ENCODE measurements around the gene DUSP22. TPM values are rescaled to one million over a fixed set of nuclear protein-coding genes. Genes with fewer than 3 reads are reported as not detected.
"Not testable (repeated sequence)": the region's sequence is repeated elsewhere in the genome, so short reads cannot be mapped to it uniquely, and the experiment has no call there.

Gene DUSP22
- total RNA-seq, 2 experiments from 2014 or later, result 26.9 to 27.5 TPM

DNA sequence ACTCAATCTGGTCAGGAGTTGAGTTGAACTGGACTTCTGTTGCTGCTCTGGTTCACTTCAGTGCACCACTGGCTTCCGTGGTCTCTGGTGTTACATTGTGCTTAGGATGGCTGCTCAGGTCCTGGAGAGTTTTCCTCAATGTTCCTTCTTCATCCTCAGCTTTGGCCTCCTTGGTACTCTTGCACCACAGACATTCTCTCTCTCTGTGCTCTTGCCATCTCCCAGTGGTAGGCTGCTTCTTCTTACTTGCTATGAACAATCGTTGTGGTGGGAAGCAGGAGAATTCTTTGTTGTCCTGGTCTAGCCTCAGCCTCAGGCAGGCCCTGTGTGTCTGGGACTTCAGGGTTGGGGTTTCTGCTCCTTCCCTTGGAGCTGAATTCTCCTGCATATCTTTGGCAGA is 14.5 kb upstream of the DUSP22 start:
- ChIA-PET POLR2A (no interaction called here), CTCF (no interaction called here)

DNA sequence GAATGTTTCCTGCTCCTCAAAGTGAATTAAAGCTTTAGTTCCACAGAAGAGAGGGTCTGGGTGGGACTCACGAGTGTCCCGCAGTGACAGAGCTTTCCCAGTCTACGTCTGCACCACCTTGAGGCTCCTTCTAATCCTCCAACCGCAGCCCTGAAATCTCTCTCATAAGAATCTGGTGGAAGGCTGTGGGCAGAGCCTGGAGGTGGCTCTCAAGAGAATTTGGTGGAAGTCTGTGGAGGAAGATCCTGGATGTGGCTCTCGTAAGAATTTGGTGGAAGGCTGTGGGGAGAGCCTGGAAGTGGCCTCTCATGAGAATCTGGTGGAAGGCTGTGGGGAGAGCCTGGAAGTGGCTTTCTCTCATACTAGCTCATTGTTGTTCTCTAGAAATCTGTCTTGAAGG is 13.8 kb upstream of the DUSP22 start:
- ChIA-PET POLR2A (no interaction called here), CTCF (no interaction called here)

DNA sequence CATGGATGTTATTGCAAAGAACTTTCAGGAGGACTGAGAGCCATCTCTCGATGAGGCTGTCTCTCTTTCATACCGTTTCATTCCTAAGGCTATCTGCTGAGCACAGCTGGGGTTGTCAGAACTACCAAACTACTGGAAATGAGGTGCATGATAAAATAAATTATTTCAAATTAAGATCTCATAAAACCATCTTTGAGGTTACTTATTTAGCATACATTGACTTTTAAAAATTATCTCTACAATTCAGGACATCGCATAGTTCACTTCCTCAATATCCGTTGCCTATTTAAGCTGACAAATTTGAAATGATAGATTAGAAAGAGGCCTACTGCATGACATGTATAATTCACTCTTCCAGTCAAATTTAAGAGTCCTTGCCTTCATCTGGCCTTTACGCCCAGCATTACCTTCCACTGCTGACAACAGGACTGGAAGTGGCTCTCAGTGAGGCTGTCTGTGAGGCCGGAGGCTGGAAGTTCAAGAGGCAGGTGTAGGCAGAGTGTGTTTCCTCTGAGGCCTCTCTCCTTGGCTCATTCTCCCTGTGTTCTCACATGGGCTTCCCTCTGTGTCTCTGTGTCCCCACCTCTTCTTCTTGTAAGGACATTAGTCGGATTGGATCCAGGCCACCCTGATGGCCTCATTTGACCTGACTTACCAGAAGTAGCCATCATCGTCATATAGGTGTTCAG is 12.8 kb upstream of the DUSP22 start:
- POLR2A ChIA-PET, result no interaction called here
- CTCF ChIA-PET, result no interaction called here

DNA sequence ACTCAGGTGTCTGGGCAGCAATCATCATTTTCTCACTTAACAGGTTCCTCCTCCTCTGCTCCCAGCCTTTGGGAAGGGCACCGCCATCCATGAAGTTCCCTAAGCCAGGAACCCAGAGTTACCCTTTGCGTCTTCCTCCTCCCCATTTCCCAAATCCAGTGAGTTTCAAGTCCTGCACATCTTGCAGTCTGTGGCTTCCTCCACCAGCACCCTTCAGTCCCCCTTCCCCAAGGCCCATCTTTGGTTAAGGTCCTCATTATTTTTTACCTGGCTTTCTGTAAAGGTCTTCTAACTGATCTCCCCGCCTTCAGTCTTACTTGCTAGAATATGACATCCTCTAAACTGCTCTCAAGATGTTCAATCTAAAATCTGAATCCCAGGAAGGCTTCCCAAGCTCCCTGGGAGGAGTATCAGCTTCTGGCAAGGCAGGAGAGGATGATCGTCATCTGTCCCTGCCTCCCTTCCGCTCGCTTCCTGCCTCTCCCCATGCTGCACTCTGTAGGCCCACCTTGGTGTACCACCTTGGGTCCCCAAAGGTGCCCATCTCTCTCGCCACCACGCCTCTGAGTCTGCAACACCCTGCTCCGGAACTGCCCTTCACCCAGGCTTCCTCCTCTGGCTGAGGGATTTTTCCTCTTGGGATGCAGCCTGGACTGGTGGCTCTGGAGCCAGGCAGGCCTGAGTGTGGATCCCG is 11.4 kb upstream of the DUSP22 start:
- CTCF ChIA-PET, result no interaction called here
- POLR2A ChIA-PET, result no interaction called here

DNA sequence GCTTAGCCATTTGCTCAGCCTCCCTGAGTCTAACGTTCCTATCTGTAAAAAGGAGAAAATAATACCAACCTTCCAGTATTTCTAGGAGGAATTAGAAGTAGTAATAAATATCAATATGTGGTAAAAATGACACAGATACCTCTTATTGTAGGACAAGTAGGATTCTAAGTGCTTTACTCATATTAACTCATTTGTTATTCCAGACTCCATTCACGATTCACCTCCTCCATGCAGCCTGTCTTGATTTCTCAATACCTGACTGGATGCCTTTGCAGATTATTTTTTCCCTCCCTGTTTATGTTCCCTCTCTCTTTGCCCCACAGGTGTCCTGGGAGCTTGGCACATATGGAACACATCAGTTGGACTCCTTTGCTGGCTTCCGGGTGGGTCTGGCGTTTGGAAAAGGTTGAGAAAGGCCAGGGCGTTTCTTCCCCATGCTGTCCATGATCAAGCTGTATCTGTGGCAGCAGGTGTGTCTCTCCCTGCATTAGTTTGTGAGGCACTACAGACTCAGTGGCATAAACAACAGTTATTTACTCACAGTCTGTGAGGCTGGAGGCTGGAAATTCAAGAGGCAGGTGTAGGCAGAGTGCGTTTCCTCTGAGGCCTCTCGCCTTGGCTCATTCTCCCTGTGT is 10.7 kb upstream of the DUSP22 start:
- CTCF ChIA-PET, result no interaction called here
- POLR2A ChIA-PET, result no interaction called here

DNA sequence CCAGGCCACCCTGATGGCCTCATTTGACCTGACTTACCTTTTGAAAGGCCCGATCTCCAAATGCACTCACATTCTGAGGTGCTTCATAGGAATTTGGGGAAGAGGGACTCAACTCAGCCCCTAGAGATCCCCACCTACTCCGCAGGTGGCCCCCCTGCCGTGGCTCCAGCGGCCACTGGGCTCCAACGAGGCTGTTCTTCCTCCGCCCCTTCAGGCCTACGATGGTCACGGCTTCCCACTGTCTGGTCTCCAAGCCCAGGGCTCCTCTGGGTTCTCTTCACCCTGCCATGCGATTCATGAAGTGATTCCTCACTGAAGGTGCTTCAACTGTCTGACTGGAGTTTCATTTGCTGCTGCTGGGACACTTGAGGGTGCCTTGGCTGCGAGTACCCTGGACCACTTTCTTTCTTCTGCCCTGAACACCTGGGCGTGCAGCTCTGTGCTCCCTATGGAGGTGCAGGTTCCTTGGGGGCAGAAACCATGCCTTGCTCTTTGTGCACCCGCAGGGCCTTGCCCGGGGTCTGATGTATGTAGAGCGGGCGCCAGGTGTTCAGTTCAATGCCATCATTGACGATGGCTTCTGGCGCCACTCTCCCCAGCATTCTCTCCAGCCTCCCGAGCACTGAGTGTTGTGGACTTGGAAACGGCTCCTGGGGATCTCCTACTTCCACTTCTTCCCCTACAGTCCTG is 10.0 kb upstream of the DUSP22 start:
- CTCF ChIA-PET, result no interaction called here
- POLR2A ChIA-PET, result no interaction called here

DNA sequence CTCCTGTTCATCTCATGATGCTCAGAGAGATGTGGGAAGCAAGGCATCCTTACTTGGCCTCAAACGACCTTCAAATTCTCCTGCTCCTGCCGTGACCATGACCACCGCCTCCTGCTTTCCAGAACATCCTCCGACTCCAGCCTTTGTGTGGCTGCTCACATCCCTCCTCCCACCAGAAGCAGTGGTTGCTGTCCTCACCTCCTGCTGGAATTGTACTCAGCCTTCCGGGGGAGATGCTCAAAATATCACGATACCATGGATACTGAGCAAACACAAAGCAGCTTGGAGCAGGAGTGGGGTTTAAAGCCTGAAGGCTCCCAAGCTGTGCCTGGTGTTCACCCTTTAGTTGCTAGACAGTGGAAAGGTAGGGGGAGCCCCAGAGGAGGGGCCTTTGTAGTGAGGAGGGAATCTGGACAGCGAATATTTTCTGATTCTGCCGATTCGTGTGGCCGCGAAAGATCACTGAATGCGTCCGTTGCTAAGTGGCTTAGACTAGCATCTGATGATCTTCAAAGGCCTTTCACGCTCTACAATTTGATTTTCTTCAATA is 9.3 kb upstream of the DUSP22 start:
- ChIA-PET POLR2A (no interaction called here), CTCF (interaction anchor here (1.3 kb wide), 1 partner anchor 10 kb away, joined by 3 read pairs; no protein-coding TSS in a partner anchor)

DNA sequence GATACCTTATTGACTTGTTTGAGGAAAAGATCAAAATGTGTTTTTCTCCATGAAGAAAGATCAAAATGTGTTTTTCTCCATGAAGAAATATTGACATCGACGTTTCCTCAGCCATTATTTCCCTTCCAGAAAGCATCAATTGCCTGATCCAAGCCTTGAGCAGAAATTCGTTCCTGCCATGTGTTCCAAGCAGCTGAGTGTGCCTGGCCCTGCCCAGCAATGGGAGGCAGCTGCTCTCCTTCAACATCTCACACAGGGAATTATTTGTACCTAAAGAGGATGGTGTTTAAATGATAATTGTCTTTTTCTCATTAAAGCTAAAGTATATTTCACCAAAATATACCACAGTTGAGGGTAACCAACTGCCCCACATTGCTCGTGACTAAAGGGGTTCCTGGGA is 7.8 kb upstream of the DUSP22 start:
- CTCF ChIA-PET, result no interaction called here
- POLR2A ChIA-PET, result interaction anchor here (1.0 kb wide), 1 partner anchor 32 kb away, joined by 3 read pairs; no protein-coding TSS in a partner anchor

DNA sequence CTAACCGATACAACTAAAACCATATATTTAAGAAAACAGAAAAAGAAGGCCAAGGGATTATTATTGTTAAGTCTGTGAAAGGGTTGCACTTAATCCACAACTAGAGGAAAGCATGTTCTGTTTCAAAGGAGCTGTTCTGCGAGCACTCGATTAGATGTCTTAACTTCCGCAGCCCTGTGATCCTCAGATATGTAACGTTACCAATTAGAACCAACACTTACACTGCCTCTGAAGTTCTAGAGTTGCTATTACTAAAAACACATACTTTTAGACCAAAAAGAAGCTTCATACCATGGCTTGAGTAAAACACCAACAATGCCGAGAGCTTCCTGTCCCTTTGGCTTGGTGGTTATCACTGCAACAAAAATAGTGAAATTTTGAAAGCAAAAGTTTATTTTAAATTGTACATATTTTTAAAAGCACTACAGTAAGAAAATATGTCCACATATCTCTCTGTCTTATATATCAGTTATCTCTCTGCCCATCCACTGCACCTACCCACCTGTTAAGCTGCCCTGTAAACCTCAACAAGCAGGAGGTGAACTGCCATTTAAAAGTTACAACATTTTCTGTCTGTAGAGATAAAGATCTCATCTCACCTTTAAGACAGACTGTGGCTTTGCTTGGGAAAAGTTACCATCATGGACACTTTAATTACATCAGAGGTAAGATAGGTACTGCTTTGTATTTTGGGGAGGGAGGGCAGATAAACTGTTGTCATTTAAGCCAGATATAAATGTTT is 7.1 kb upstream of the DUSP22 start:
- POLR2A ChIA-PET, result interaction anchor here (0.6 to 1.0 kb wide), 2 partner anchors 32 to 42 kb away, joined by 3 read pairs; no protein-coding TSS in a partner anchor
- CTCF ChIA-PET, result no interaction called here

DNA sequence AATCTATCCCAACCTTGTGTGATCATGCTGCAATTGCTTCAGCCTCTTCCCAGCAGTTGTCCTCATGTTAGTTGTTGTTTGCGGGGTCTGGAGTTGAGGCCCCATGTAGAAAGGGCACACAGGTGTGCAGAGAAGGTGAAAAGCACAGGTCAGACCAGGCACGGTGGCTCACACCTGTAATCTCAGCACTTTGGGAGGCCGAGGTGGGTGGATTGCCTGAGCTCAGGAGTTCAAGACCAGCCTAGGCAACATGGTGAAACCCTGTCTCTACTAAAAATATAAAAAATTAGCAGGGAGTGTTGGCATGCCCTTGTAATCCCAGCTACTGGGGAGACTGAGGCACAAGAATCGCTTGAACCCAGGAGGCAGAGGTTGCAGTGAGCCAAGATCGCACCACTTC is 6.4 kb upstream of the DUSP22 start:
- POLR2A ChIA-PET, result not testable (repeated sequence)
- CTCF ChIA-PET, result interaction anchor here (1.1 kb wide), 1 partner anchor 98 kb away, joined by 3 read pairs; no protein-coding TSS in a partner anchor

DNA sequence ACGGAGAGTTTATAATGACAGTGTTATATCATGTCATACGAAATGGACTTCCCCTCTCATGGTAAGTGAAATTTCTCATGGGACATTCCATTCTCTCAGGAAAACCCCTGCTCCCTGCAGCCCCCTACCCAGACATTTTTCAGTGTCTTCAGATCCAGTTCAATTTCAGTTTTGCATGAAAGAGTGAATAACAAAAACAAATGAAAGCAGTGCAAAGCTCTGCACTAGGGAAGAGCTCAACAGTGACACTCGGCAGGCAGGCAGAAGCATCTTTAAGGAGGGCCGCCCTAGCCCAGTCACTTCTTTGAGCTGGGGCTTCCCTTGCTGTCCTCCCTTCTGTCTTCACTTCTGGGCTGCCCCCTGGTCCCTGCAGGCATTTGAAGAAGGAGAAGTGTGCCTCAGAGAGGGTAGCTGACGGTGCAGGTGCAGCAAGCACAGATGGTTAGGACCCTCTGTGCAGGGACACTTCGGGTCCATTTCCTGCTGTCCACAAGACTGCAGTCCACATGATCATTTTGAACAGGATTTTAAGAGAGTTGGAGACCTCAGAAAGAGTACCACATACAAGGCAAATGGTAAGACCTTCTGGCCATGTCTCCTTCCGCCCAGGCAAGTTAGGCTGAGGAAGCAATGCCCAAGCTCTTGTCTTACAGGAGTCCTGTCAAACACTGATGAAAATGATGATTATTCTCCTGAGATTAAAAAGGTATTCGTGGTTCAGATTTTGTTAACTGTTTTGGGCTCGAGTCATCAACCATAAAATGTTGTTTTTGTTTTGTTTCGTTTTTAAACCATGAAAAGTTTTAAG is 5.4 kb upstream of the DUSP22 start:
- CTCF ChIA-PET, result interaction anchor here (1.1 kb wide), 1 partner anchor 99 kb away, joined by 3 read pairs; no protein-coding TSS in a partner anchor

DNA sequence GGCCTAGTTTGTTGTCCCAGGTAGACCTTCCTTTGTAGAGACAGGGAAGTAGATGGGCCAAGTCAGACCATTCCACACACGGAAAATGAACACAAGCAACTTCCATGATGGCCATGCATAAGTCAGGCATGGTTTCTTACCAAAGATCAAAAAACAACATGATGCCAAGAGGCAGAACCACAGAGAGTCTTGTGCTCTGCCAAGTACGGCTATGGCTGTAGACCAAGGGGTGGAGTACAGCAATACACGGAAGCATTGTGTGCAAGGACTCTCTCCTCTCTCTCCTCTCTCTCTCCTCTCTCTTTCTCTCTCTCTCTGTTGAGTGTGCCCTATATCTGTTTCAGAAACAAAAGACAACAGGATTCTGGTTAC is 4.8 kb upstream of the DUSP22 start:
- ChIA-PET CTCF (no interaction called here), POLR2A (no interaction called here)

More for the DNA sequence above, 5.4 kb upstream of the DUSP22 start:
- POLR2A ChIA-PET, result no interaction called here

DNA sequence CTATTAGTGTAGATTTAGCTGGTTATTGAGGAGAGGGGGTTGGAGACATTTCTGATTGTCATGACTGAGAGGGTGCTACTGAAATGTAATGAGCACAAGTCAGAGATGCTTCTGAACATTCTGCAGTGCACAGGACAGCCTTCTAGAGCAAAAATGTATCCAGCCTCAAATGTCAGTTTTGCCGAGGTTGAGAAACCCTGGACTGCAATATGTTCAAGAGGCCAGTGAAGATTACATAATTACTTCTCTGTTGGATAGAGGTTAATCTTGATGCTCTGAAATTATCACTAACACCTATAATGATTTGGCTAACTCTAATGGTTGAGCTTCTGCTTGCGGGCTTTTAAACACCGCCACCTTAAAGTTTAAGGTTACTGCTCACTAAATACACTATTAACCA is 3.4 kb upstream of the DUSP22 start:
- CTCF ChIA-PET, result no interaction called here

DNA sequence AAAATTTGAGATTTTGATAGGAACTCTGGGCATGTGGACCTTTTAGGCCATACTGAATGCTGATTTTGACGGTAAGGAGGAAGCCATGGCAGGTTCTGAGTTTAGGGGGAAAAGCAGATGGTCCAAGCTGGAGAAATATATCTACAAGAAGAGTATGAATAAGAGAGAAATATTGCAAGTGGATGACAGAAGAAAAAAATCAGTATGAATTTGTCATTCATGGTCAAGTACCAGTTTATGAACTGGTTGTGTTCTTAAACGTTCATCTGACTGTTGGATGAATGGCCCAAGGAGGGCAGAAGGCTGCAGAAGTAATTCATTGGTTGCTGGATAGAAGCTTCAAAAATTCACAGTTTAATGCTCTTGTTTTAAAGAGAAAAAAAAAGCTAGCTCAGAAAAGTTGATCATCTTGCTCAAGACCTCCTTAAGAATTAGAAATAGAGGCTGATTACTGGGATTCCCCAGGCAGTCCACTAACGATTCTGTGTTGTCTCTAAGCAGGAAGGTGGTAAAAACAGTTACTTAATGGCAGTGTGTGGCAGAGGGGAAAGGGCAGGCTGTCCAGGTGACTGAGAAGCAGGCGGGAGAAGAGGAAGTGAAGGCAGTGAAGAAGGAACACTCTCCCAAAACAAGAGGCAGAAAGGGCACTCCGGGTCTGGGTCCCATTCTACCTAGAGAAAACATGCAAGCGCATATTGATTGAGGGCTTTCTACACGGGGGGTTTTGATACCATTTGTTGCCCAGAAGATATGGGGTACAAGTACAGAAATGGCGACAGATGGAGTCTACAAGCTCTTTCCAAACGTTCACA is 2.0 kb upstream of the DUSP22 start:
- ChIA-PET CTCF (no interaction called here), POLR2A (interaction anchor here (0.7 to 0.9 kb wide), 2 partner anchors 81 to 100 kb away, joined by 4 to 5 read pairs; no protein-coding TSS in a partner anchor)

More for the DNA sequence above, 3.4 kb upstream of the DUSP22 start:
- POLR2A ChIA-PET, result interaction anchor here (0.6 kb wide), 1 partner anchor 222 kb away, joined by 3 read pairs; no protein-coding TSS in a partner anchor

DNA sequence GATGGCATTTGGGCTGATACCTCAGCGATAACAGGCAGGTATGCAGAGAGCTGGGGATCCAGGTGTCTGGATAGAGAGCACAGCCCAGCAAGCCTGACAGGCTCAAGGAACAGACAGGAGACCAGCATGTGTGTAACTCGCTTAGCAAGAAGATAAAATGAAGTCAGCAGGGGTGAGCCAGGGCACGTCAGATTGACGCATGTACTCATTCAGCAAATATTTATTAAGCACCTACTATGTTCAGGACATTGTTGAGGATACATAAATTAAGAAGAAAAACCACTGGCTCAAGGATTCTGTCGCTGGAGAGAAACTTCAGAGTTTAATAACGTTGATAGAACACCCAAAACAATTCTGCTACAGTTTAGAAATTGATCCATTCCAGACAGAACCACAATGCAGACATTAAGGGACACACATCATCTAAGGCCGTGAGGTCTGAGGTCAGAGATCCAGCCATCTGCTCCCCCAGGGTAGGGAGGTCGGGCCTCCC is 1.0 kb upstream of the DUSP22 start:
- ChIA-PET CTCF (no interaction called here), POLR2A (no interaction called here)

DNA sequence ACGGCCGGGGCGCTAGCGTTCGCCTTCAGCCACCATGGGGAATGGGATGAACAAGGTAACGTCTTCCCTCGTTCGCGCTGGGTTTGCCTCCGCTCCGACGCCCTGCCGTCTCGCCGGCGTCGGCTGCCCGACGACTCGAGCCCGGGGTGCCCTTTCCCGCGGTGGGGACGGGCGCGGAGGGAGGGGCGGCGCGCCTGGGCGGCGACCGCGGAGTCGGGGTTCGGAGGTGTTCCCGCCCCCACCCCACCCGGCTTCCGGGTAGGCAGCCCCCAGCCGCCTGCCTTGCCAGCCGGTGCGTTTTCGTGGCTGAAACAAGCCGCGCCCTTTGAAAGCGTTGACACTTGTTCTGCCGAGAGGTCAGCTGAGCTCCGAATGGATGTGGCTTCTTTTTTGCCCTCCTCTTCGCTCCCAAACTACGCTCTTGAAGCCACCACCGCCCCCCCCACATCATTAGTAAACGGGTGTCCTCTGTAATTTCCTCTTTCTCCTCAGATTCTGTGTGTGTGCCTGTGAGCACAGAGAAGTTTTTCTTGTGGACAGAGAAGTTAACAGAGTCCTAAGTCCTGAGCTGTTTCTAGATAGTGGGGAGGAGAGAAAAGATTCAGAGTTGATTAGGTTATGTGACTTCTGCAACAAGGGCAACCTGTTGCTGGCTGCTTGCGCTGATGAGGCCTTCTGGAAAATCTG is 362 bp downstream of the DUSP22 start:
- ChIA-PET CTCF (interaction anchor here (0.6 to 1.7 kb wide), 5 partner anchors 9 to 358 kb away, joined by 3 to 4 read pairs (median 3); no protein-coding TSS in a partner anchor), POLR2A (interaction anchor here (0.7 to 1.7 kb wide), 3 partner anchors 27 to 103 kb away, joined by 3 to 6 read pairs (median 3); no protein-coding TSS in a partner anchor)
